GM19240 (cell line): Measurements from ENCODE around the gene PANX2.

Experiments
- DNase-seq: peaks from one replicate; pipeline ENCODE4 v3.0.0; 2011; ENCODE audit warnings: low spot score; ENCODE audit not compliant: insufficient read length

PANX2 gene

GRCh38 chr22:50183141-50183971 lies 12.8 kb downstream of the PANX2 start:
- no peak for DNase-seq

GRCh38 chr22:50184004-50184901 lies 13.7 kb downstream of the PANX2 start:
- no peak for DNase-seq

- DNase-seq = no peak
These were observed 14.4 kb downstream of the PANX2 start for GRCh38 chr22:50184902-50185374.

DNA sequence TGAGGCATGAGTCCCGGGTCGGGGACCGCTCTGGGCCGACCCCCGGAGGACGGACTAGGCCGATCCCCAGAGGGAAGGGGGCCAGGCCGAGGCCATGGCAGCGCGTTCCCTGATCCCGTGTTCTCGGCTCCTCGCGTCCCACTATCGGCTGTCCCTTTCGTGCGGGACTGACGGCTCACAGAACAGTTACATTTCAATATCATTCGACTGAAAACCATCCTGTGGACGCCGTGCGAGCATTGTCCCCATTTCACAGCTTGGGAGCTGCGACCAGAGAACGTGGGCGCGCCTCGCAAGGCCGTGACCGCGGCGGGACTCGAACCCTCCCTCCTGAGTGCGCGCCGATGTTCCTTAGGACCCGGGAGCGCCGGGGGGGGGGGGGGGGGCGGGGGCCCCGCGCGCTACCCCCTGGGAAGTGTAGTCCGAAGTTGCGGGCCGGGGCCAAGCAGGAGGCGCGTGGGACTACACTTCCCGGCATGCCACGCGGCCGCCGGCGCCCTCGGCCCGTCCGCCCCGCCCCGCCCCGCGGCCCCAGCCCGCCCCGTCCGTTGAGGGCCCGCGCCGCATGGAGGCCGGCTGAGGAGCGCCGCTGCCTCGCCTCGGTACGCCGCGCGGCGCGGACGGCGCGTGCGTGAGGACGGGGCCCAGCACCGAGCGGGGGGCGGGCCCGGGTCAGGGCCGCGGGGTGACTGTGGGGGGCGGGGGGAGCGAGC lies 15.0 kb downstream of the PANX2 start, which contains the start of gene TRABD:
Gene TRABD (plus strand): TSS at position 539 of the 713 bp plus-strand sequence. CDS start 7,148 bp downstream, outside the sequence.
- peak; percentile 97 for DNase-seq

- DNase-seq = no peak
These were observed 15.7 kb downstream of the PANX2 start for GRCh38 chr22:50186181-50186714.

DNA sequence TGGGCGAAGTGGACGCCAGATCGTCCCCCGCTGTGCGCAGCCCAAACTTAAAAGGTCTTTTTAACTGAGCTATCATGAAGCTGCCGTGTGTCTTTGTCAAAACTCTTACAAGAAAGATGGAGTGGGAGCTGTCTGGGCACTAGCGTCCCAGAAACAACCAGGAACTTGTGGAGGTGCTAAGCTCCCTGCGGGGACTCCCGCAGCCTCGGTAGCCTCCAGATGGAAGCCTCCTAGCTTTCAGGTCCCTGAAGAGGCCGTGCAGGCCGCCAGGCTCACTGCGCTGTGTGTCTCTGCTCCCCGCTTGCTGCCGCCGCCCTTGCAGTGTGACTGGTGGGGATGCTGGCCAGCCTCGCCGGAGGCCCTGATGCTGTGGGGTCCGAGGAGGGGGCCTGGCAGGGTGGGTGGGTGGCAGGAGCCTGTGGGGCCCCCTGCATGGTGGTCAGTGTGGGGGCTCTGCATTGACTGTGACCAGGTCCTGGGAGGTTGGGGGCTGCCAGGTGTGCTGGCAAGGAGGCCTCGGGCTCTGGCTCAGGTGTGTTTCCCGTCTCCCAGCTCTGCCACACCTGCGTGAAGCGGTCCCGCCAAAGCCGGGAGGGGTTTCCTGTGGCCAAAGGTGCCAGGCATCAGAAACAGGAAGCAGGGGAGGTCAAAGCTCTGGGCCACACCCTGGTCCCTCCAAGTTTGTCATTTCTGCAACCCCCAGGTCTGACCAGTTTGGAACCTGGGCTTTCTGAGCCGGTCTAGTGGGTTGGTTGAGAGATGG lies 16.4 kb downstream of the PANX2 start:
- no peak for DNase-seq

- no peak for DNase-seq
These were observed 17.8 kb downstream of the PANX2 start for GRCh38 chr22:50188356-50188755.

GRCh38 chr22:50189184-50189848 lies 18.8 kb downstream of the PANX2 start:
- DNase-seq = no peak

- DNase-seq = no peak
These were observed 19.3 kb downstream of the PANX2 start for GRCh38 chr22:50189849-50190181.

DNA sequence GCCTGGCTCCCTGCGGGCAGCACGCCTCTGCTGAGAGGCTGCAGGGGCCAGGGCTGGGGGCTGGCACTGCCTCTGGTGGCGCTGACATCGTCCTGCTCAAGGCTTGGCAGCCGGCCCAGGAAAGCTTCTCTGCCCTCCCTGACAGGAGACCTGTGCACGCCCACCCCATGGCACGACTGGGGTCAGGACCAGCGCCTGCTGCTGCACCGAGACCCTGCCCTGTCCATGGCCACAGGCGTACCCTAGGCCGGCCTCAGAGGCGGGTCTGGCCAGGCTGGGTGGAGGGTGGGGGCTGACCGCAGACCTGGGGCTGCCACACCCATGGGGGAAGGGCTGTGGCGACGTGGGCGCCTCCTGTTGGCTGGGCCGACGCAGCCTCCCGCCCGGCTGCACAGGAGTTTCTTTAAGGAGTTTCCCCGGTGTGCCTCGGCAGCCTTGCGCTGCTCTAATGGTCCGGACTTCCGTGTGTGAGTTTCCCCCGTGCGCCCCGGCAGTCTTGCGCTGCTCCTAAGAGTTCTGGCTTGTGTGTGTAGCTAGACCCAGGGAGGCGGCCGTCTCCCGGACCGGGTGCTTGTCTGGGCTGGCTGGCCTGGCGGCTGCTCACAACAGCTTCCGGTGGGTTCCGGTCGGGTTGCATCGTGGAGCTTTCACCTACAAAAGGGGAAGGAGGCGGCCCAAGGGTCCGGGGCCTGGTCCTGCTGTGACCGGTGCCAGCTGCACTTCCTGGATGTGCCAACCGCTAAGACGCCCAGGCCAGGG lies 19.8 kb downstream of the PANX2 start:
- peak; percentile 80 for DNase-seq

DNA sequence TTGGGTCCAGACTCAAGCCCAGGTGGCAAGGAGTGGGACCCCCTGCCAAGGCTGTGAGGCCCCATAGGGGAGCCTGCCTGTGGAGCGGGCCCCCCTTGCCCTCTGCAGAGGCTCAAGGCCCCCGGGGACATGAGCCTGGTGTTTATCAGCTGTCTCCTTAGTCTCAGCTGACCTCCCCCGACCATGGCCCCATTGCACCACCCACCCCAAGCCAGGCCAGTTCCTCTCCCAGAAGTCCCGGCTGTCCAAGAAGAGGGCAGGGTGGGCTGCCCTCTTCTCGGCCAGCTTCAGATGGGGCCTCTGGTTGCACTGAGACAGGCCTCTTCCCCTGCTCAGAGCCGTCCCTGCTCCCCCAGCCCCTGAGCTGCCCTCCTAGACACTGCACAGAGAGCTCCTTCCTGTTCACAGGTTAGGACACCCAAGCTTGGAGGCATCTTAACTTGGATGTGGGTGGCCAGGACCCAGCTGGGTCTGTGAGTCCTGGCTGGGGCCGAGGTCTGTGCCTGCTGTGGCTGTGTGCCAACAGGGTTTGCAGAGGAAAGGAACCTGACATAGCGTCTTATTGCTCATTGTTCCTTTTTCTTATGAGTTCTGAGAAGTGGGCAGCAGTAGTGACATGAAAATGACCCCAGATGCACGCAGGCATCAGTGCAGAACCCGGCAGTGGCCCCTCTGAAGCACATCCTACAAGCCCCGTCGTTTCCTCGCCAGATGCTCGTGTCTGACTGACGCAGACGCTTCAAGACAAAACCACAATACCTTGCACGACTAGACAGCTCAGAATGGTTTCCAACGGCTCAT lies 20.6 kb downstream of the PANX2 start:
- DNase-seq = no peak

GRCh38 chr22:50192436-50193204 lies 22.1 kb downstream of the PANX2 start:
- no peak for DNase-seq

GRCh38 chr22:50193621-50194020 lies 23.1 kb downstream of the PANX2 start:
- DNase-seq = no peak

- DNase-seq = no peak
These were observed 23.7 kb downstream of the PANX2 start for GRCh38 chr22:50194037-50194805.

GRCh38 chr22:50196256-50196655 lies 25.7 kb downstream of the PANX2 start:
- no peak for DNase-seq

DNA sequence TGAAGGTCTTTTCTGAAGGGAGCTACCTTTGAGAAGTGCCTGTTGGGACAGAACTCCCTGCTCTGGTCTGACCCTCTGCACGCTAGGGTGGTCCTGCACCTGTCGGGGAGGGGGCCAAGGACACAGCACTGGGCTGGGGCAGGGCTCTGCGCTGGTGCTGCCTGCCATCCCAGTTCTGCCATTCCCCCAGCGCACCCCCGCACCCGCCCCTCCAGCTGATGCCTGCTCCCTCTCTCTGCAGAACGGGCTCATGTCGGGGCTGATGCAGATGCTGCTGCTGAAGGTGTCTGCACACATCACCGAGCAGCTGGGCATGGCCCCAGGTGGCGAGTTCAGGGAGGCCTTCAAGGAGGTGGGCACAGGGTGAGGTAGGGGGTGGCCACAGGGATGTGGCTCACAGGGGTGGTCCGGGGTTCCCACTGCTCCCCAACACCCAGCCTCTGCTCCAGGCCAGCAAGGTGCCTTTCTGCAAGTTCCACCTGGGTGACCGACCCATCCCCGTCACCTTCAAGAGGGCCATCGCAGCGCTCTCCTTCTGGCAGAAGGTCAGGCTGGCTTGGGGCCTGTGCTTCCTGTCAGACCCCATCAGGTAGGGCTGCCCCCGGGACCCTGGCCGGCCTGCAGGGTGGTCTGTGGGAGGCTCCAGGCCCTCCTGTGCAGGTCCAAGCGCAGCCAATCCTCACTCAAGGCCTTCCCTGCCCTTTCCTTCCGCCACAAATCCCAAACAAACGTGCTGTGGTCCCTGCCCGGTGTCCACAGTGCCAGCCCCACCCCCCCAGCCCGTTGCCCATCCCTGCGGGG lies 26.7 kb downstream of the PANX2 start:
- no peak for DNase-seq
